ENCODE measurements around the gene RHOH. TPM values are rescaled to one million over a fixed set of nuclear protein-coding genes. Genes with fewer than 3 reads are reported as not detected.
"Not testable (repeated sequence)": the region's sequence is repeated elsewhere in the genome, so short reads cannot be mapped to it uniquely, and the experiment has no call there.

RHOH gene
- total RNA-seq, 1 donor from 2014 or later, result 0.53 TPM

GRCh38 chr4:40292313-40292759, 95.5 kb downstream of the RHOH start:
- DNase-seq (ENCODE audit: low read depth), result peak; percentile 71
- no peak for FAIRE-seq
- TF ChIP-seq, protein P1, sequence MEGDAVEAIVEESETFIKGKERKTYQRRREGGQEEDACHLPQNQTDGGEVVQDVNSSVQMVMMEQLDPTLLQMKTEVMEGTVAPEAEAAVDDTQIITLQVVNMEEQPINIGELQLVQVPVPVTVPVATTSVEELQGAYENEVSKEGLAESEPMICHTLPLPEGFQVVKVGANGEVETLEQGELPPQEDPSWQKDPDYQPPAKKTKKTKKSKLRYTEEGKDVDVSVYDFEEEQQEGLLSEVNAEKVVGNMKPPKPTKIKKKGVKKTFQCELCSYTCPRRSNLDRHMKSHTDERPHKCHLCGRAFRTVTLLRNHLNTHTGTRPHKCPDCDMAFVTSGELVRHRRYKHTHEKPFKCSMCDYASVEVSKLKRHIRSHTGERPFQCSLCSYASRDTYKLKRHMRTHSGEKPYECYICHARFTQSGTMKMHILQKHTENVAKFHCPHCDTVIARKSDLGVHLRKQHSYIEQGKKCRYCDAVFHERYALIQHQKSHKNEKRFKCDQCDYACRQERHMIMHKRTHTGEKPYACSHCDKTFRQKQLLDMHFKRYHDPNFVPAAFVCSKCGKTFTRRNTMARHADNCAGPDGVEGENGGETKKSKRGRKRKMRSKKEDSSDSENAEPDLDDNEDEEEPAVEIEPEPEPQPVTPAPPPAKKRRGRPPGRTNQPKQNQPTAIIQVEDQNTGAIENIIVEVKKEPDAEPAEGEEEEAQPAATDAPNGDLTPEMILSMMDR (IDR thresholded peaks at IDR 0.05; ENCODE audit: insufficient read depth, low read length, severe bottlenecking), result no peak

DNA sequence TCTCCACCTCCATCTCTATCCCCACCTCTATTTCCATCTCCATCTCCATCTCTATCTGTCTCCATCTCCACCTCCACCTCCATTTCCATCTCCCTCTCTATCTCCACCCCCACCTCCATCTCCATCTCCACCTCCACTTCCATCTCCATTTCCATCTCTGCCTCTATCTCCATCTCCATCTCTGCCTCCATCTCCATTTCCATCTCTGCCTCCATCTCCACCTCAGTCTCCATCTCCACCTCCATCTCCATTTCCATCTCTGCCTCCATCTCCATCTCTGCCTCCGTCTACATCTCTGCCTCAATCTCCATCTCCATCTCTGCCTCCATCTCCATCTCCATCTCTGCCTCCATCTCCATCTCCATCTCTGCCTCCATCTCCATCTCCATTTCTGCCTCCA, 97.5 kb downstream of the RHOH start:
- no peak for DNase-seq (ENCODE audit: low read depth)

More at GRCh38 chr4:40292313-40292759, 95.5 kb downstream of the RHOH start:
- H3K4me3 ChIP-seq (ENCODE audit: low read depth, low read length), result no peak overlapping the region
- no peaks in the 10 kb centered on the region for H3K27me3 ChIP-seq (ENCODE audit: control insufficient read depth, insufficient read depth, low read length)
- no peaks in the 10 kb centered on the region for H3K36me3 ChIP-seq (ENCODE audit: control insufficient read depth, insufficient read depth, low read length)

DNA sequence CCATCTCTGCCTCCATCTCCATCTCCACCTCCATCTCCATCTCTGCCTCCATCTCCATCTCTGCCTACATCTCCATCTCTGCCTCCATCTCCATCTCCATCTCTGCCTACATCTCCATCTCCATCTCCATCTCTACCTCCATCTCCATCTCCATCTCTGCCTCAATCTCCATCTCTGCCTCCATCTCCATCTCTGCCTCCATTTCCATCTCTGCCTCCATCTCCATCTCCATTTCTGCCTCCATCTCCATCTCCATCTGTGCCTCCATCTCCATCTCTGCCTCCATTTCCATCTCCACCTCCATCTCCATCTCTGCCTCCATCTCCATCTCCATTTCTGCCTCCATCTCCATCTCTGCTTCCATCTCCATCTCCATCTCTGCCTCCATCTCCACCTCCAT, 98.2 kb downstream of the RHOH start:
- not testable (repeated sequence) for H3K27me3 ChIP-seq (ENCODE audit: control insufficient read depth, insufficient read depth, low read length); DNase-seq (ENCODE audit: low read depth); H3K4me3 ChIP-seq (ENCODE audit: low read depth, low read length); H3K36me3 ChIP-seq (ENCODE audit: control insufficient read depth, insufficient read depth, low read length)
- peak; percentile 68 for FAIRE-seq

More for the DNA sequence above, 97.5 kb downstream of the RHOH start:
- Histone ChIP-seq H3K27me3 (ENCODE audit: control insufficient read depth, insufficient read depth, low read length) (no peaks in the 10 kb centered on the region), H3K4me3 (ENCODE audit: low read depth, low read length) (no peak overlapping the region), H3K36me3 (ENCODE audit: control insufficient read depth, insufficient read depth, low read length) (no peaks in the 10 kb centered on the region)
- no peak for FAIRE-seq
- TF ChIP-seq, protein P1 (IDR thresholded peaks at IDR 0.05; ENCODE audit: insufficient read depth, low read length, severe bottlenecking), result no peak

DNA sequence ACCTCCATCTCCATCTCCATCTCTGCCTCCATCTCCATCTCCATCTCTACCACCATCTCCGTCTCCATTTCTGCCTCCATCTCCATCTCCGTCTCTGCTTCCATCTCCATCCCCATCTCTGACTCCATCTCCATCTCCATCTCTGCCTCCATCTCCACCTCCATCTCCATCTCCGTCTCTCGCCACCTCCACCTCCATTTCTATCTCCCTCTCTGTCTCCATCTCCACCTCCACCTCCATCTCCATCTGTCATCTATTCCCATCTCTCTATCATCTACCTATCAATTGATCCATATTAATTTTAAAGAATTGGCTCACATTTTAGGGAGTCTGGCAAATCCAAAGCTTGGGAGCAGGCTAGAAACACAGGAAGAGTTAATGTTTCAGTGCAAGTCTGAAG, 98.7 kb downstream of the RHOH start:
- TF ChIP-seq, protein P1 (IDR thresholded peaks at IDR 0.05; ENCODE audit: insufficient read depth, low read length, severe bottlenecking), result no peak
- DNase-seq (ENCODE audit: low read depth) (no peak), FAIRE-seq (no peak)

More for the DNA sequence above, 98.7 kb downstream of the RHOH start:
- Histone ChIP-seq H3K27me3 (ENCODE audit: control insufficient read depth, insufficient read depth, low read length) (no peaks in the 10 kb centered on the region), H3K4me3 (ENCODE audit: low read depth, low read length) (no peak overlapping the region), H3K36me3 (ENCODE audit: control insufficient read depth, insufficient read depth, low read length) (no peaks in the 10 kb centered on the region)

Other genes starting within 250 kb of the RHOH start
- gene PDS5A, start 219.1 kb upstream of the RHOH start, total RNA-seq, result 50.7 and 51.9 TPM in 2 replicates
- gene N4BP2, start 140.2 kb upstream of the RHOH start, total RNA-seq, result 6.0 and 9.0 TPM in 2 replicates
- 0.13 and 0.26 TPM in 2 replicates for gene CHRNA9, start 138.3 kb downstream of the RHOH start, total RNA-seq

All from bronchial epithelial cell (primary cell).